GM23248 (cell line): ENCODE measurements around the gene DZIP1L. TPM values are rescaled to one million over a fixed set of nuclear protein-coding genes. Genes with fewer than 3 reads are reported as not detected.
A peak's percentile ranks its signal among the peaks of the same experiment; 100 is the strongest.
"Not testable (repeated sequence)": the region's sequence is repeated elsewhere in the genome, so short reads cannot be mapped to it uniquely, and the experiment has no call there.

Experiments
- DNase-seq: peaks from one replicate; pipeline ENCODE4 v3.0.0-alpha.2; 2015
- H2AFZ ChIP-seq: fragments of 200-600 bp; sonication (generic); 2 replicates; pipeline ENCODE4 v1.6.1; 2016; ENCODE audit warnings: antibody characterized with exemption
- H3F3A ChIP-seq: fragments of 200-600 bp; sonication (generic); 2 replicates; pipeline ENCODE4 v1.6.1; 2016; ENCODE audit warnings: mild to moderate bottlenecking, antibody characterized with exemption, mixed run types; ENCODE audit not compliant: insufficient read depth
- H3K27ac ChIP-seq: fragments of 200-600 bp; sonication (generic); 2 replicates; pipeline ENCODE4 v1.5.1; 2016; ENCODE audit warnings: mild to moderate bottlenecking
- H3K27me3 ChIP-seq: fragments of 200-600 bp; sonication (generic); replicated peaks from 2 replicates; pipeline ENCODE4 v1.6.1; 2016; ENCODE audit warnings: mild to moderate bottlenecking; ENCODE audit not compliant: insufficient read depth
- H3K36me3 ChIP-seq: fragments of 200-600 bp; sonication (generic); 2 replicates; pipeline ENCODE4 v1.6.1; 2016; ENCODE audit warnings: low read depth, mild to moderate bottlenecking
- H3K4me1 ChIP-seq: fragments of 200-600 bp; sonication (generic); 2 replicates; pipeline ENCODE4 v1.6.1; 2016; ENCODE audit warnings: mild to moderate bottlenecking; ENCODE audit not compliant: insufficient read depth
- H3K4me2 ChIP-seq: fragments of 200-600 bp; sonication (generic); one replicate; pipeline ENCODE4 v1.6.1; 2016; ENCODE audit warnings: mild to moderate bottlenecking; ENCODE audit not compliant: unreplicated experiment
- H3K4me3 ChIP-seq: fragments of 200-600 bp; sonication (generic); 2 replicates; pipeline ENCODE4 v1.5.1; 2016; ENCODE audit warnings: mild to moderate bottlenecking
- H3K79me2 ChIP-seq: fragments of 200-600 bp; sonication (generic); 2 replicates; pipeline ENCODE4 v1.6.1; 2016; ENCODE audit warnings: mild to moderate bottlenecking; ENCODE audit not compliant: insufficient read depth
- H3K9ac ChIP-seq: fragments of 200-600 bp; sonication (generic); 2 replicates; pipeline ENCODE4 v1.6.1; 2016; ENCODE audit warnings: mild to moderate bottlenecking
- H3K9me2 ChIP-seq: fragments of 200-600 bp; sonication (generic); 2 replicates; pipeline ENCODE4 v1.6.1; 2016; ENCODE audit warnings: mixed run types, mild to moderate bottlenecking, moderate library complexity; ENCODE audit not compliant: insufficient read depth
- H3K9me3 ChIP-seq: fragments of 200-600 bp; sonication (generic); one replicate; pipeline ENCODE4 v1.6.1; 2017; ENCODE audit warnings: low read depth
- H4K20me1 ChIP-seq: fragments of 200-600 bp; sonication (generic); 2 replicates; pipeline ENCODE4 v1.6.0; 2016; ENCODE audit not compliant: insufficient read depth
- EZH2 ChIP-seq: fragments of 200-600 bp; sonication (generic); IDR thresholded peaks from 2 replicates; pipeline ENCODE4 v1.6.1; 2018; ENCODE audit warnings: antibody characterized with exemption, mild to moderate bottlenecking; ENCODE audit not compliant: insufficient read depth, poor library complexity, severe bottlenecking
- EZH2phosphoT487 ChIP-seq: fragments of 200-600 bp; sonication (generic); IDR thresholded peaks from 2 replicates; pipeline ENCODE4 v1.6.1; 2018; ENCODE audit warnings: antibody characterized with exemption, moderate library complexity, mild to moderate bottlenecking, low read depth; ENCODE audit not compliant: insufficient read depth
- WGBS, 2 experiments: methylation state at CpG; one replicate each; pipeline ENCODE4 v1.1.6; 2015 to 2017; ENCODE audit warnings: low lambda C conversion rate in 2 of 2, low coverage in 1 of 2; ENCODE audit errors: missing lambda C conversion rate in 2 of 2; 5-methylcytosine and 5-hydroxymethylcytosine counted together
- in situ Hi-C: fragments of 300-500 bp; cut with MboI; formaldehyde crosslinking; loops from 2 replicates; pipeline ENCODE4 v1.15.0; 2020
- polyA plus RNA-seq: library from polyadenylated mRNA; unstranded; fragments of >200 nt; fragmentation: Nextera tagmentation; extraction: Ambion mirVana; gene quantifications from 2 replicates; pipeline ENCODE4 v1.2.1, GENCODE V29; 2016
- total RNA-seq: library from RNA; depleted of rRNA; stranded (reverse); fragments of >200 nt; shearing (Covaris generic); gene quantifications from 2 replicates; pipeline ENCODE4 v1.2.3, GENCODE V29; 2014

The DZIP1L gene
- total and polyA plus RNA-seq, 2 experiments from 2014 or later = 11.1 to 19.8 TPM

GRCh38 chr3:138112362-138112761 lies 3.0 kb downstream of the DZIP1L start:
- TF ChIP-seq EZH2phosphoT487 = no peak
- no peak for TF ChIP-seq EZH2
- no peak overlapping the region for H3K4me2 ChIP-seq
- no peak overlapping the region for H3K9ac ChIP-seq
- in situ Hi-C loops = no loop called here
- peak overlapping the region; percentile 91; the same call in 1 of the 2 replicates for H3K27ac ChIP-seq
- no peaks in the 10 kb centered on the region; the same call in 1 of the 2 replicates for H3K36me3 ChIP-seq
- H3K4me3 ChIP-seq = no peak overlapping the region
- H2AFZ ChIP-seq = no peak overlapping the region
- peaks cover 75% of the 10 kb centered on the region for H3K79me2 ChIP-seq
- no peaks in the 10 kb centered on the region for H3K9me2 ChIP-seq
- no peaks in the 10 kb centered on the region for H3K27me3 ChIP-seq
- H3F3A ChIP-seq = peaks cover 9% of the 10 kb centered on the region
- H4K20me1 ChIP-seq = no peaks in the 10 kb centered on the region
- H3K9me3 ChIP-seq = no peaks in the 10 kb centered on the region
- peaks cover 25% of the 10 kb centered on the region for H3K4me1 ChIP-seq
- peak; percentile 35 for DNase-seq
- WGBS, 2 experiments = 53 to 61% methylated on average over 8 of the region's 8 CpGs

GRCh38 chr3:138105598-138105997 lies 9.8 kb downstream of the DZIP1L start:
- no peak overlapping the region for H3K27ac ChIP-seq
- no peak overlapping the region for H2AFZ ChIP-seq
- no peak overlapping the region for H3K9ac ChIP-seq
- no peaks in the 10 kb centered on the region for H3K9me3 ChIP-seq
- in situ Hi-C loops = no loop called here
- H3K9me2 ChIP-seq = no peaks in the 10 kb centered on the region
- H3K79me2 ChIP-seq = peaks cover 79% of the 10 kb centered on the region
- TF ChIP-seq EZH2phosphoT487 (no peak), EZH2 (no peak)
- H3K4me2 ChIP-seq = no peak overlapping the region
- 98 to 100% methylated on average over 1 of the region's 1 CpG for WGBS, 2 experiments
- no peak overlapping the region for H3K4me3 ChIP-seq
- no peaks in the 10 kb centered on the region for H3K36me3 ChIP-seq
- no peak for DNase-seq
- no peaks in the 10 kb centered on the region for H3F3A ChIP-seq
- no peaks in the 10 kb centered on the region for H4K20me1 ChIP-seq
- no peaks in the 10 kb centered on the region for H3K4me1 ChIP-seq
- no peaks in the 10 kb centered on the region for H3K27me3 ChIP-seq

DNA sequence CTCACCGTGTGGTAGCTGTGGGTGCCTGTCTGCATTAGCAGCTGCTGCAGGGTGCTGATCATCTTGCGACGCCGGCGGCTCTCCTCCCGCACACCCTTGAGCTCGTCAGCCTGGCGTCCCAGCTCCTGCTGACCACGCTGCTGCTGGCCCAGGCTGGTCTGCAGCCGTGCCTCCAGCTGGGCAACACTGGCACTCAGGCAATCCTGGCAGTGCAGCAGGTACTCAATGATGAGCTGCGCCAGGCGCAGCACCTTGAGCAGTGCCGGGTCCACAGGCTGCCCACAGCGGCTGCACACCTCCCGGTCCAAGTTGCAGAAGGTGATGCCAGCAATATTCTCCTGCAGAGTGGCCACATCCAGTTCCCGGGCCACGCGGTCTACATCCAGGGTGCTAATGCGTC lies 11.9 kb downstream of the DZIP1L start:
- TF ChIP-seq EZH2phosphoT487 = no peak
- TF ChIP-seq EZH2 = no peak
- H2AFZ ChIP-seq = no peak overlapping the region
- H3K4me1 ChIP-seq = no peaks in the 10 kb centered on the region
- WGBS, 2 experiments = 97 to 99% methylated on average over 19 of the region's 19 CpGs
- in situ Hi-C loops = no loop called here
- H3K9me3 ChIP-seq = no peaks in the 10 kb centered on the region
- DNase-seq = no peak
- H3K4me2 ChIP-seq = no peak overlapping the region
- no peaks in the 10 kb centered on the region for H3K9me2 ChIP-seq
- H3F3A ChIP-seq = no peaks in the 10 kb centered on the region
- no peak overlapping the region for H3K27ac ChIP-seq
- H3K36me3 ChIP-seq = no peaks in the 10 kb centered on the region
- H4K20me1 ChIP-seq = no peaks in the 10 kb centered on the region
- H3K9ac ChIP-seq = no peak overlapping the region
- H3K79me2 ChIP-seq = peaks cover 79% of the 10 kb centered on the region
- H3K4me3 ChIP-seq = no peak overlapping the region
- no peaks in the 10 kb centered on the region for H3K27me3 ChIP-seq

DNA sequence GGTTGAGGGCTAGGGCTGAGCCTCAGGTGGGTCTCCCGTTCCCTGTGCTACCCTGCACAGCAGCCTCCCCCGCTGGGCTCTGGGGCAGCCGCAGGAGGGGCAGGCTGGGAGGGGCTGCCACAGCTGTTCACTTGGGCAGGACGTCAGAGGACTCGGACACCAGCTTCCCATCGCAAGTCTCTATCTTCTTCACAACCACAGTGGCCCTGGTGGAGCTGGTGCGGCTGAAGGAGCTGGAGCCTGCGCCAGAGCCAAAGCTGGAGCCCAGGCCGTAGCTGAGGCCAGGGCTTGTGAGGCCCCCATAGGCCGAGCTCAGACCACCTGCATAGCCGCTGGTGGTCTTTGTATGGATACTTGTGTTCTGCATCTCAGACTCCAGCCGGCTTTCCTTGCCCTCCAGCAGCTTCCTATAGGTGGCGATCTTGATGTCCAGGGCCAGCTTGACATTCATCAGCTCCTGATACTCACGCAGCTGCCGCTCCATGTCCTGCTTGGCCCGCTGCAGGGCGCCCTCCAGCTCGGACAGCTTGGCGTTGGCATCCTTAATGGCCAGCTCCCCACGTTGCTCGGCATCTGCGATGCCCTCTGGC lies 14.0 kb downstream of the DZIP1L start:
- H3K4me2 ChIP-seq, H3K27me3 ChIP-seq, H3F3A ChIP-seq, H4K20me1 ChIP-seq, H3K27ac ChIP-seq, DNase-seq, H3K36me3 ChIP-seq, in situ Hi-C loops, H3K9me3 ChIP-seq, H3K9ac ChIP-seq, H3K4me1 ChIP-seq, H3K4me3 ChIP-seq, H3K9me2 ChIP-seq, H2AFZ ChIP-seq: not testable (repeated sequence)
- H3K79me2 ChIP-seq = peaks cover 72% of the 10 kb centered on the region
- WGBS, 2 experiments = 95 to 96% methylated on average over 22 of the region's 22 CpGs

- DNase-seq = no peak
- Histone ChIP-seq H4K20me1 (no peaks in the 10 kb centered on the region), H3K4me3 (no peak overlapping the region), H3K36me3 (peaks cover 15% of the 10 kb centered on the region), H3F3A (0 out of 2 replicates have a peak, but pooled peaks cover 4% of the 10 kb centered on the region), H3K4me1 (no peaks in the 10 kb centered on the region), H3K9me2 (no peaks in the 10 kb centered on the region), H3K4me2 (no peak overlapping the region), H3K79me2 (peaks cover 56% of the 10 kb centered on the region), H2AFZ (no peak overlapping the region), H3K9me3 (no peaks in the 10 kb centered on the region), H3K9ac (no peak overlapping the region), H3K27me3 (no peaks in the 10 kb centered on the region), H3K27ac (no peak overlapping the region)
- in situ Hi-C loops = no loop called here
- TF ChIP-seq EZH2phosphoT487 (no peak), EZH2 (no peak)
Observed at GRCh38 chr3:138099417-138099816, 16.0 kb downstream of the DZIP1L start.
